KG1 (cell line): ENCODE results near the gene SH3RF3.

ENCODE experiments used
- DNase-seq: peaks from one replicate; lab custom pipeline; 2025; lab: John Stamatoyannopoulos, UW

Gene SH3RF3

DNA sequence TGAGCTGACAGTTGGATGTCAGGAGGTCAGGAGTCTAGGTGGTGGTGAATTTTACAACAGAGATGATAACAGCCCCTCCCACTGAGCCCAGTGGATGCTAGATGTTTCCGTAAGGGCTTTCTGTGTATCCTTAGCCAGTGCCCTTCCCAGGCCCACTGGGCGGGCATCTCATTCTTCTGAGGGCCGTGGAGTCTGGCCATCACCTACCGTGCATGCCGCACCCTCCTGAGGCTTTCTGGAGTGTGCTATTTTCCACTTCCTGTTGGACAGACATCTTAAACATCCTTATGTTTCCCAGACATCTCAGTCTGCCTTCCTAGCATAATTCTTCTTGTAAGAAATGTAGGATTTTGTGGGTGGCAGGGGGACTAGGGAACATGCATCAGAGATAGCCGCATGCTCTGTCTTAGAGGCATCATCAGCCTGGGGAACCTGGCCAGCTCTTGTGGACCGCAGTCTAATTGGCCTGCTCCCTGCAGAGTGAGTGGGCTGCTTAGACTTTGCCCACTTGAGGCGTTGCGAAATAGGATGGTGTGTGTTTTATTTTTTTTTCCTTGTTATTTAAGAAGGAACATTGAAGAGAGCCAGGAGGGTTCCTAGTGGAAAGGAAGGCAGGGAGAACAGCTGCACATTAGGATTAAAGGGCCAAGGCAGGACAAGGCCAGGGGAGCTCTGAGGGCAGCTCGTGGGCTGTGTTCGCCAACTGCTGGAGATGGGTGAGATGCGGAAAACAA, 135.8 kb downstream of the SH3RF3 start:
- no peak for DNase-seq

DNA sequence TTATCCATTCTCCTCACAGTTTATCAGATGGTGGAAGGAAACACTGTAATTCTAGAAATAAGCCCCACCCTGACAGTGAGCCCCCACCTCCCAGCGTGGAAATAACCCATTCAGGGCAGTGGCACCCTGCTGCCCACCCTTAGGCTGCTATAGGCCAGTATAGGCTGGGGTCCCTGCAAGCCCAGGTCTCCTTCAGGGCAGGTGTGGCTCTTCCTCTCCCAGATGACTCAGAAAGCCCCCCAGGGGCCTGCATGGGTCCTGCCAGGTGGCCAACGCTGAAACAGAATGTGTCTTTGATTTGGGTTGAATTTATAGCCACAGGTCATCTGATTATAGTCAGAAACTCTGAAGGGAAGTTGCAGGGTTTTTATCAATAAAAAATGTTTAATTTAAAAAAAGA, 136.4 kb downstream of the SH3RF3 start:
- no peak for DNase-seq

DNA sequence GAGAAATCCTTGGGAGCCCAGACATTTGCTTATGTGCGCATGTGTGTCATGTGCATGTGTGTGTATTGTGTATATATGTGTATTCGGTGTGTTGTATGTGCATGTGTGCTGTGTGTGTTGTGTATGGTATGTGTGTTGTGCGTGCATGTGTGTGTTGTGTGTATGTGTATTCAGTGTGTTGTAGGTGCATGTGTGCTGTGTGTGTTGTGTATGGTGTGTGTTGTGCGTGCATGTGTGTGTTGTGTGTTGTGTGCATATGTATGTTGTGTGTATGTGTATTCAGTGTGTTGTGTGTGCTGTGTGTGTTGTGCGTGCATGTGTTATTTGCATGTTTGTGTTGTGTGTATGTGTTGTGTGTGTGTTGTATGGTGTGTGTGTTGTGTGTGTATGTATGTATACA, 136.9 kb downstream of the SH3RF3 start:
- DNase-seq = no peak

DNA sequence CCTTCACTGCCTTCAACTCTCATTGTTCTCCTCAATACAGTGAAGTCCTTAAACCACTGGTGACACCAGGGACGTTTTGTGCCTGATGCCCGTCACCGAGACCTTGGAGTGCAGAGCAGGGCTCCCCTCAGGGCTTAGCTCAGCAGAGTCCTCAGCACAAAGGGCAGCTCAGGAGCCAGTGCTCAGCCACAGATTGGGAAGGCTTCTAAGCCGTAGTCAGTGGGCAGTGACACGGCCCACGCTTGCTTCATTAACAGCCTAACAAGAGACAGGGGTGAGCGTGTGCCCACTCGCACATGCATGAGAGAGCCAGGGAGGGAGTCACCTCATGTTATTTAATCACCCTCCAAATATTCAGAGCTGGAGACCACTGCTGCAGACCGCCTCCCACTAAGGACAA, 137.5 kb downstream of the SH3RF3 start:
- DNase-seq = no peak

DNA sequence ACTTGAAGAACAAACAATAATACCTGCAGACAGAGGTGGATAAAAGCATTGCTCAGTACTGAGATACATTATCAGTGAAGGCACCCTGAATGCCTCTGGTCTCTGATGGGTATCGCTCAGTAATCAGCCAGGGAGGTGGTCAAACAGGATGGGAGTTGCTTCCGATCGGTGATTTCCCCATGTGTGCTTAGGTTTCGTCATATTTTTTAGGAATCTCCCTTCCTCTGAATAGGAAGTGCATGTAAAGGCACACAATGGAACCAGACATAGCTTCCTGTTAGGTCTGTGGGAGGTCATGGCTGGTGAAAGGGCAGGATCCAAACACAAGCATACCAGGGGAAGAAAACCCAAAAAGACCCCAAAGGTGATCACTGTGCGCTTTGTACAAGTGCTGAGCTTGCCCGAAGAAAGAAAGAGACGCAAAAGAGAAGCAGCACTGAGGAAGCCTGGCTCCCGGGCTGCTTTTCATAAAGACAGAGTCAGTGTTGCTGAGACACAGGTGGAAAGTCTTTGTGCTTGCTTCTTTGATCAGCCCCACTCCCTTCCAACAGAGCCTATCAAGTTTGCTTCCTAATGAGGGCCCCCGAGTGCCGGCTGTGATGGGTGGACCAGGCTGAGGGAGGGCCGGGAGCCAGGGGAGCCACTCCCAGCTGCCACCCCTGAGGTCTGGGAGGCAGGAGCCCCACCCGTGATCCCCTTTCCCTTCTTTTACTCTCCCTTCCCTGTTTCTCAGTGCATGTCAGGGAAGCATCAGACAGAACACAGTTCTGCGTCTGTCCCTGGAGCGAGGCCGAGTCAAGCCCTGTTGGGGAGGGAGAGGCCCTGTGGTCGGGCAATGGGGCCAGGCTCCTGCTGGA, 138.2 kb downstream of the SH3RF3 start:
- no peak for DNase-seq

DNA sequence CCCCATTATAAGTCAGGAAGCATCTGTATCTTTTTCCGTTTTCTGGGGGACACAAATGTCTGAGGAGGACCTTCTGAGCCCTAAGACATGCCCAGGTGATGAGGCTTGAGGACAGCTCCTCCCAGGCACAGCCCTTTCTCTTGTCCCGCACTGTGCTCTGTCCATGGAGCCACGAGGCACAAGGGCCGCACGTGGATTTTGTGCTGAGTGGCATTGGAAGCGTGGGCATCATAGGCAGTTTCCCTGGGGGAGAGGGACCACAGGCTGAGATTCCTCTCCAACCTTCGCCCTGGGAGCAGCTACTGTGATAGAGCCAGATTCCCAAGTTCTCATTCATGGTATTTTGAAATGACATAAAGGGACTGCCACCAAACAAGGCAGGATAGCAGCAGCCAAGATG, 139.9 kb downstream of the SH3RF3 start:
- DNase-seq = no peak

DNA sequence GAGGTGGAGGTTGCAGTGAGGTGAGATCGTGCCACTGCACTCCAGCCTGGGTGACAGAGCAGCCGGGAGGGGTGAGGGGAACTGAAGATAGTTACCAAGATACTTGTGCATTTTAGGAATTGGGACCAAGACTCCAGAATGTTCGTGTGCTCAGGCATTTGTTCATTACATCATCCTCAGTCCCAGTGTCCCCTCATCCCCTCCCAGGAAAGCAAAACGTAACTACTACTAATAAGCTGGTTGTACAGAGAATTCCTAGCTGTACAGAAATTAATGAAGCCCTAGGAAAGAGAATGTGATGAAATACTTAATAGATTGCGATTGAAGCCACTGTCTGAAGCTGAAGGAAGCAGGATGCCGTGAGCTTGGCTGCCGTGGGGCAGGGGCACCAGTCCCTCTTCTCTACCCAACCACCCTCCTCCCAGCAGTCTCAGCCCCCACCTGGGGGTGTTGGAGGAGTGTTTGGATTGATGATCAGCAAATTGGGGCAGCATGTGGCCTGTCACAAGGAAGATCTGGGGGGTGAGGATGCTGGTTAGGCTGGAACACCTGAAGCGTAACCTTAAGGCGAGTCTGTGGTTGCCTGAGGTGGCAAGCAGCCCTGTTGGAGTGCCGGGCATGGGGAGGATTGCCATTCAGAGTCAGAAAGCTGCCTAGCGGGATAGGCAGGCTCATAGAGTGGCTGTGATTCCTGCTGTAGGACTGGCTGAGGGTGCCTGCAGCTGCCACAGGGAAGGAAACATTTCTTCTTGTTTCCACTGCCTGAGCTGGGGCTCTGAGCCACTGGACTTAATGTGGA, 140.9 kb downstream of the SH3RF3 start:
- DNase-seq = no peak

DNA sequence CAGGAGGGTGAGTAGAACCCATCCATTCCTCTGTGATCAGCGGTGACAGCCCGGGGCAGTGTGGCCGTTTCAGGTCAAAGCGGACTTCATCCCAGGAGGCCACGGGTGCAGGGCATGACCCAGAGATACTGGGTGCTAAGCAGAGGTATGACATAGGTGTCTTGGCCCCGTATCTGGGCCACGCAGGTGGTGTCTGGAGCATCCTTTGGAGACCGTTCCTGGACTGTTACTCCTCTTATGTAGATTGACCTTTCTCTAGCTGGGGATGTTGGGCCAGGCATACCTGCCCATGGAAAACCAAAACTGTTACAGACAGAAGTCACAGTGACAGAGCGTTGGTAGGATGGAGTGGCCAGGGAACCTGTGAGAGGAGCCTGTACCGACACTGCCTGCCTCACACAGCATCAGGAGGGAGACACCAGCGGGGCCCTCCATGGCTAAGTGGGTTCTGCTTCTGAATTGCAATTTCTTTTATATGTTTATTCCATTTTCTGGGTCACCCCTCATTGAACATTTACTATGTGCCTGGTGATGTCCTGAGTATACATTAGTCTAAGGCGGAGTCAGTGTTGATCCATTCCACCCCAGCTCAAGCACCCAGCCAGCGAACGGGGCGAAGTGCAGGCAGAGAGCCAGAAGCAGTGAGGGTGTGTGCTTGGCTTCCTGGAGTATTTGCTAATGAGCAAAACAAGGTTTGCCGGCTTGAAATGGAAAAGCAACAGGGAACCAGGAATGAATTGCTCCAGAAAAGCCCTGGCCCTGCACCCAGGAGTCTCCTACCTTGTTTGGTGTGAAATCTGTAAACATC, 141.7 kb downstream of the SH3RF3 start:
- DNase-seq = no peak

DNA sequence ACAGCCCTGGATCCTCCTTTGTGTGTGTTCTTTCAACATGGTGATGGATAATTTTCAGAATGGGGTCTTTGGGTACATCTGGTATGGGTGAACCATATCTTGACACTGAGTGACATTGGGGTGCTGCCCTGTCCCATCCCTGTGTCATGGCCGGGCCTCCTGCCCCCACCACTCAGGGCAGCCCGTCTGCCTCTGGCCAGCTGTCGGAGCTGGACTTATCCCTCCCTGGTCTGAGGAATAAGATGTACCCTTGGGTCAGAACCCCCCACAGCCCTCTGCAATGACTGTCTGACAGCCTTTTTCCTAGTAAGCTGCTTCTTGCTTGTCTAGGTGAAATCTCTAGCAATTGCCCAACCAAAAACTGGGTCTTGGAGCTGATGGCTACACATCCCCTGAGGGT, 142.9 kb downstream of the SH3RF3 start:
- DNase-seq = no peak

DNA sequence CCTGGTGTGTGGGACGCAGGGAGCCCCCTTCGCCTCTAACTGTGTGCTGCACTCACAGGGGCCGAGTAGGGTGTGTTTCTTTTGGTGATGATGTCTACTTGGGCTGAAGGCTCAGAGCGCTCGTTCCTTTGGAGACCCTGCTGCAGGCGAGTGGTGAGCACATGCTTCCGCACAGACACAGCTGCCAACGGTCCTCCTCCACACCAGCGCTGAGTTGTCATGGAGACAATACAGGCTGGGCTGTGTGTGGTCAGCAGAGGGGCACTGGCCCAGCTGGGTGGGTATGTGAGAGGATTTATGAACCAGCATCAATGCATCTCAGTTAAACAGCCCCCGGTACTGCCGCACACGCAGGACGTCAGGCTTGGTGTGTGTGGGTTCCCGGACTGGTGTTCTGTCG, 143.5 kb downstream of the SH3RF3 start:
- DNase-seq = no peak

DNA sequence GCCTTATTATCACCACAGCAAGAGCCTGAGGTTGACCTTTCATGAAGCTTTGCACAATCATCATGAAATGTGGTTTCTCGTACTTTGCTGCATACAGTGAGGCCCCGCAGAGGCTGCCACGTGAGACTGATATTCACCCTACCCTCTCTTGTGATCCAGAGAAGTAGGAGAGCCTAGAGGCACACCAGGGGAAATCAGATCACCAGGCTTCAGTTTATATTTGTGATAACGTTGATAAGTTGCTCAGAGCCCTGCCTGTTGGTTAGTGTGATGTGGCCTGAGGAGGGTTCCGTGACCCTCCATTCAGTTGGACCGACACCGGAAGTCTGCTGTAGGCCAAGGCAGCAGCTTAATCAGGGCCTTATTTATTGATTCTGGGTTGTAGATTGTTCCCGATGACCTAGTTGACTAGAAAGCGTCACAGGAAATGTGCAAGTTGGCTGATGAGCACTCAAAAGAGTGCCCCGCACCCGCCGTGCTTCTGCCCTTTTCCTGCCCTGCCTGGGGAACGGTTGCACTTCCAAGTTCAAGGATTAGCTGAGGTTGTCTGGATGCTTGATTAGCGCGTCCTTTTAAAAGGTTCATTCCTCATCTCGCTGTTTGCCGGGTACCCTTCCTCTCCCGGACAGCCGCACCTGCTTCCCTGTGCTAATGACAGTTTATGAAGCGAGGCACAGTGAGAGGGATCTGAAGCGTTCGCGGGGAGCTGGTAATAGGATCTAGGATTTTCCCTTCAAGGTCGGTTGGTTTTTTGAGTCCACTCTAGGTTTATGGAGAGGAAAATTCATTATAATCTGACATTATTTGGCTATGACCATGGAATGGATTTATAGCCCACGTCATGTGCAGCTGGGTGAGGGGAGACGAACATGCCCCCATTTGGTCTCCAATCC, 146.4 kb downstream of the SH3RF3 start:
- DNase-seq = no peak

DNA sequence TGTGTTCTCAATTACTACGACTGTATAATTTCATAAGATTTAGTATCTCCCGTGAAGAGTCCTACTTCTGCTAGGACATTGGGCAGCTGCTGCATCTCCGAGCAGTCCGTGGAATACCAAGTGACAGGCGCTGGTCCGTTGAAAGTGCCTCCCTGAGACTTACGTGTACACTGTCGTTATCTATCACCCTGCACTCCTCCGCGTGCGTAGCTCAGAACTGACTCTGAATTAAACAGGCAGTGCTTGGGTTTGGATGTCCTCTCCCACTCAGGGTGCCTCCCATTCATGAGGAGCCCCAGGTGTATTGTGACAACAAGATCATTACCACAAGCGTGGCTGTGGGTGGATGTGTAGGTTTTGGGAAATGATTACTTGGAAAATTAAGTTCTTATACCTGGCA, 148.4 kb downstream of the SH3RF3 start:
- no peak for DNase-seq

DNA sequence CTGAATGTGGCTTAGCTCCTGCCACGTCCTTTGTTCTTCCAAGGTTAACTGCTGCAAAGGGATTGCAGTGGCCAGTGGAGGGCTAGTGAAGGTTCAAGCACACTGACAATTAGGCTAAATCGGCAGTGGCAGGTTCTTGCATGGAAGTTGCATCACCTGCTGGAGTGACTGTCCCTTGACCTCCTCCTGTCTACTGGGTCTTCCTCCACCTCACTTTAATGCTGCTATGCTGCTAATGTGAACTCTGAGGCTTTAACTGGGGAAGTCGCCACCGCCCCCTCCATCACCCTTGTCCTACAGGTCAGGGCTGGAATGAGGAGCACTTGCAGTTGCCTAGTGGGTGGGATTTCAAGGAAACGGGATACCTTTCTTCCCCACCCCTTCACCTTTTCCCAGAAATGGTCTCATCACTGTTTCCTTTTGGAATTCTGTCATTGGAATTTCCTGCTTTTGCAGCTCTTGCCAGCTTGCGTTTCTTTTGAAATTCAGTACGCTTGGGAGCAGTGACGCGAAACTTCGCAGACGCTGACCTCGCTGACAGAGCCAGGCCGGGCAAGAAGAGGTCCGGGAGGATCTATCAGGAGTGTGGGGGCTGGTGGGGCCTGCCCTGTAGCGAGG, 150.3 kb downstream of the SH3RF3 start:
- no peak for DNase-seq

DNA sequence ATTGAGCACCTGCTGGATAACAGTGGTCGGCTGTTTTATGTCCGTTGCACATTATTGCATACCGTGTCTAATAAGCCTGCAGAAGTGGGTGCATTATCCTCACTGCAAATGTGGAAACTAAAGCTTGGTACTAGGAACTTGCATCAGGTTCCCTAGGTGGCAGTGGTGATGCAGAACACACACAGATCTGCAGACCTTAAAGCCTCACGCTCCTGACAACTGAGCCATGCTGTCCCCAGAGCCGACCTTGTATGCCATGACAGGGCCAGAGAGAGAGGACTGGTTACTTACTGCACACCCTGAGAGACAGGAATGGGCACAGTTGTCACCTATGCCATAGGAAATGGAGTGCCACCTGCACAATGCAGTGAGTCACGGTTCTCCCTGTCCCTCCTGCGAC, 151.8 kb downstream of the SH3RF3 start:
- no peak for DNase-seq

DNA sequence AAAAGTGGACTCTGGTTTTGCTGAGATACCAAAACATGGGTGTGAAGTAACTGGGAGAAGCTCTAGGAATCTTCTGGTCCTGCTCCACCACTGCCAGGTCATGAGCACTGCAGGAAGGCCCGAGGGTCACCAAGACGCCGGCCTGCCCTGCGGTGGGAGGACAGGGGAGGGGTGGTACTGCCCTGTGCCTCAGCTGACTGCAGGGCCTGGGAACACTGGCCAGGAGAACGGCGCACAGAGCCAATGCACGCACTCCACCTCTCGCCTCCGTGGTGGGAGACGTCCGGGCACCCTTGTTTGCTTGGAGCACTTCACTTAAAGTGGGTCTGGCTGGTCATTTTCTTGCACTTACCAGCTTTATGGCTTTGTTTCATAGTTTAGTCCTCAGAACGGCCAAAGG, 153.4 kb downstream of the SH3RF3 start:
- DNase-seq = no peak

DNA sequence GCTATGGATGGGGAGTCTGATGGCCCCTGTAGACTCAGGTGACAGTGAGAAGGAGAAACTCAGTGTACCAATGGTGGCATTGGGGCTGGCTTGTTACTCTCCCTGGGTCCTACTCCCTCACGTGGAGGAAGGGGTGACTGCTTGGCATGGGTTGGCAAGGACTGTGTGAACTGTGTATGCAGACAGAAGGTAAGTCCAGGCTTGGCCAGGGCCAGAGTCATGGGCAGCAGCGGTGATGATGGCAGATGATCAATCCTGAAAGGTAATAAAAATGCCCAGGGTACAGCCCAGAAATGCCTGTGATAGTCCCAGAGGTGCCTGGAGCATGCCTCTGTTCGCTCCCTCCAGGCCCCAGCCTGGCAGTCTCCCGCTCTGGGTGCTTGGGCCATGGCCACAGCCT, 153.9 kb downstream of the SH3RF3 start:
- no peak for DNase-seq

DNA sequence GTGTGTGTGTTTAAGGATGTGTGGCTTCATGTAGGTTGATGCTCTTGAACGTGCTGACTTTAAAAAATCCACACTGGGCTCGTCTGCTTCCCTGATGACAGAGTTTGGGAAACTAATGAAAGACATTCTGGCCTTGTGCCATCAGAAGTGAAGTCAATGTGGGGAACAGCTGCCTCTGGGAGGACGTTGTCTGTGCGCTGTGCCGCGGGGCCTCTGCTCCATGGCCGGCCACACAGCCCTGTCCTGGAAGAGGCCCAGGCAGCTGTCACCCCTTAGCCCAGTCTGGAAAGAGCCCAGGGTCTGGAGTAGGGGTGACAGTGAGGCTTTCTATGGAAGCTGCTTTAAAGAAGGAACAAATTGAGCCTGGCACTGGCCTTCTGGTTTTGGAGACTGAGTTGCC, 155.8 kb downstream of the SH3RF3 start:
- DNase-seq = no peak

DNA sequence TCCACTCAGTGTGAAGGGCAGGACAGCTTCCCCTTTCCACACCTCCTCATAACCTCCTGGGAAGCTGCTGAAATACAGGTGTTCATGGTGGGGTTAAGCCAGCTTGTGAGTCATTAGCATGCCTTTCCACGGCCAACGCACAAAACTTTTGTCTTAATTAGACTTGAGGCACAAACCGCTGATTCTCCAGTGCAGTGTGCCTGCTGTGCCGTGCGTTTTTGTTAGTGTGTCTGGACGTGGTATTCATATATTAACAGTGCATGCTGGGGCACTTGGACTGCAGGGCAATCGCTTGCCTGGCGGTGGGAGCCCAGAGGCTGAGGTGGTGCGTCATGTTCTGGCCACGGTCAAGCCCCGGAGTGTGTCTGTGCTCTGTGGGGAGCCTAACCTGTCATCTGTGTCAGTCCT, 156.2 kb downstream of the SH3RF3 start:
- DNase-seq = no peak

DNA sequence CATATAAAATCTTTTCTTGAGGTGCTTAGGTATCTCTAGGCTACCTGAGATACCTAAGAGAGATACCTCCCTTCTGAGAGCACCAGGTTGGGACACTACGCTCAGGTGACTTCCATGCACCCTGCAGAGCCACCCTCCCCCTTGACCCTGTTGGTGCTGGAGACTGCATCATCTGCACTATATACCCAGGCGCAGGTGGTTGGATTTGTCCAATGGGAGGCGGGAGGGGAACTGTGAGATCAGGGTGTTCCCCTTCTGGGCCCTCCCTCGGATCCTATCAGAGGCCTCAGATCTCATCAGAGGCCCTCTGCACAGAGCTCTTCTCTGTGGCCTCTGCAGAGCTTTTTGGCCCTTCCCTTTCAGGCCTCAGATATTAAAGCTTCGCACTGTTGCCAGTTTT, 158.4 kb downstream of the SH3RF3 start:
- no peak for DNase-seq

DNA sequence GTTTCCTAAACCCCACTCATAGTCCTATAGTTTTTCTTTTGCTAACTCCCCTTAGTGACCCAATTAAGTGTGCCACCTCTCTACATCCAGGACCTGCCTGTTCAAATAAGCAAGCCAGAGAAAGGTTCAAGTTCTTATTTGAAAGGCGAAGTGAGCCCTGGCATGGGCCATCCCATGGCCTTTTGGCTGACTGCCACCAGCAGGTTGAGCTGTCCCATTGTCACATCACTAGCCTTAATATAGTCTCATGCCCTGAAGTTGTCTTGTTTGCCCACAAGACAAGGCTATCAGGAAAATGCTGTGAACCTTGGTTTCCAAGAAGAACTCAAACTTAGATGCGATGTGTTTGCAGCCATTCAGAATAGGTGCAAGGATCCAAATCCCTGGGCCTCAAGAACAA, 158.8 kb downstream of the SH3RF3 start:
- DNase-seq = no peak
